DOHH2 (cell line): Measurements from ENCODE around the gene ODF2.
"Not testable (repeated sequence)": the region's sequence is repeated elsewhere in the genome, so short reads cannot be mapped to it uniquely, and the experiment has no call there.

Experiments used
- H3F3A ChIP-seq: fragments of 200-600 bp; sonication (generic), shearing (Covaris generic); 2 replicates; pipeline ENCODE4 v1.6.0; 2016; ENCODE audit warnings: antibody characterized with exemption, mild to moderate bottlenecking; ENCODE audit not compliant: control insufficient read depth, insufficient read depth
- H3K27ac ChIP-seq: fragments of 200-600 bp; sonication (generic); 2 replicates; pipeline ENCODE4 v1.5.1; 2014; ENCODE audit warnings: low read depth, mild to moderate bottlenecking, low read length, moderate library complexity
- H3K27me3 ChIP-seq: fragments of 200-600 bp; sonication (generic); 2 replicates; pipeline ENCODE4 v1.6.1; 2014; ENCODE audit warnings: mild to moderate bottlenecking, low read length, mixed read lengths; ENCODE audit not compliant: control insufficient read depth
- H3K36me3 ChIP-seq: fragments of 200-600 bp; sonication (generic); 2 replicates; pipeline ENCODE4 v1.6.1; 2014; ENCODE audit warnings: mild to moderate bottlenecking, low read length, moderate library complexity, mixed read lengths; ENCODE audit not compliant: control insufficient read depth
- H3K4me1 ChIP-seq: fragments of 200-600 bp; sonication (generic); 2 replicates; pipeline ENCODE4 v1.6.1; 2014; ENCODE audit warnings: mild to moderate bottlenecking, low read length, mixed read lengths; ENCODE audit not compliant: control insufficient read depth
- H3K4me2 ChIP-seq: fragments of 200-600 bp; sonication (generic); 2 replicates; pipeline ENCODE4 v1.6.0; 2014; ENCODE audit warnings: mild to moderate bottlenecking, low read length, moderate library complexity
- H3K4me3 ChIP-seq: fragments of 200-600 bp; sonication (generic); 2 replicates; pipeline ENCODE4 v1.5.1; 2014; ENCODE audit warnings: mild to moderate bottlenecking, low read length, mixed read lengths
- H3K79me2 ChIP-seq: fragments of 200-600 bp; sonication (generic); 2 replicates; pipeline ENCODE4 v1.6.1; 2014; ENCODE audit warnings: mild to moderate bottlenecking, low read length, mixed read lengths; ENCODE audit not compliant: control insufficient read depth
- H3K9me2 ChIP-seq: fragments of 200-600 bp; sonication (generic); replicated peaks from 2 replicates; pipeline ENCODE4 v1.6.1; 2014; ENCODE audit warnings: mild to moderate bottlenecking, low read length, mixed read lengths; ENCODE audit not compliant: control insufficient read depth
- H3K9me3 ChIP-seq: fragments of 200-600 bp; sonication (generic); 2 replicates; pipeline ENCODE4 v1.6.1; 2014; ENCODE audit warnings: antibody characterized with exemption, low read length, mixed read lengths; ENCODE audit not compliant: control insufficient read depth, insufficient read depth
- H4K20me1 ChIP-seq: fragments of 200-600 bp; sonication (generic); 2 replicates; pipeline ENCODE4 v1.6.0; 2014; ENCODE audit warnings: low read depth, mild to moderate bottlenecking, antibody characterized with exemption, low read length, moderate library complexity; ENCODE audit not compliant: control insufficient read depth, insufficient read depth
- CTCF ChIP-seq: fragments of 200-600 bp; sonication (generic); IDR thresholded peaks from one replicate; pipeline ENCODE4 v1.5.1; 2014; ENCODE audit warnings: antibody characterized with exemption, mild to moderate bottlenecking, low read depth, low read length; ENCODE audit not compliant: poor library complexity, severe bottlenecking
- EZH2phosphoT487 ChIP-seq: fragments of 200-600 bp; sonication (generic); IDR thresholded peaks from 2 replicates; pipeline ENCODE4 v1.6.1; 2017; ENCODE audit warnings: borderline replicate concordance, mild to moderate bottlenecking, antibody characterized with exemption, low read length, moderate library complexity, mixed read lengths

ODF2 gene

GRCh38 chr9:128442150-128442549, 13.7 kb upstream of the ODF2 start:
- TF ChIP-seq CTCF, result no peak
- TF ChIP-seq EZH2phosphoT487, result no peak
- Histone ChIP-seq H3K27me3 (no peaks in the 10 kb centered on the region), H3K4me2 (no peak overlapping the region)

GRCh38 chr9:128446505-128446904, 9.3 kb upstream of the ODF2 start:
- not testable (repeated sequence) for H3K9me3 ChIP-seq, H3K27me3 ChIP-seq, H3K4me1 ChIP-seq, H3K4me3 ChIP-seq, H3K27ac ChIP-seq, H3K9me2 ChIP-seq, H4K20me1 ChIP-seq, H3K36me3 ChIP-seq, H3K4me2 ChIP-seq, H3K79me2 ChIP-seq, H3F3A ChIP-seq

More at GRCh38 chr9:128442150-128442549, 13.7 kb upstream of the ODF2 start:
- H3K36me3 ChIP-seq, result no peaks in the 10 kb centered on the region
- H3K4me3 ChIP-seq, result no peak overlapping the region
- no peaks in the 10 kb centered on the region for H3F3A ChIP-seq
- H3K9me3 ChIP-seq, result no peaks in the 10 kb centered on the region
- no peaks in the 10 kb centered on the region for H3K9me2 ChIP-seq
- H3K27ac ChIP-seq, result no peak overlapping the region
- no peaks in the 10 kb centered on the region for H4K20me1 ChIP-seq
- H3K79me2 ChIP-seq, result no peaks in the 10 kb centered on the region
- peaks cover 8% of the 10 kb centered on the region for H3K4me1 ChIP-seq

GRCh38 chr9:128448746-128449145, 7.1 kb upstream of the ODF2 start:
- H3K9me3 ChIP-seq, result no peaks in the 10 kb centered on the region
- H4K20me1 ChIP-seq, result no peaks in the 10 kb centered on the region
- no peaks in the 10 kb centered on the region for H3K4me1 ChIP-seq
- no peak overlapping the region for H3K4me3 ChIP-seq
- no peaks in the 10 kb centered on the region for H3K79me2 ChIP-seq
- no peak overlapping the region for H3K4me2 ChIP-seq
- no peaks in the 10 kb centered on the region for H3F3A ChIP-seq
- H3K36me3 ChIP-seq, result no peaks in the 10 kb centered on the region
- H3K9me2 ChIP-seq, result no peaks in the 10 kb centered on the region
- H3K27me3 ChIP-seq, result no peaks in the 10 kb centered on the region
- TF ChIP-seq EZH2phosphoT487 (no peak), CTCF (no peak)
- no peak overlapping the region for H3K27ac ChIP-seq

GRCh38 chr9:128454991-128455390, 815 bp upstream of the ODF2 start:
- H3K27me3 ChIP-seq, result no peaks in the 10 kb centered on the region

More at GRCh38 chr9:128454991-128455390, 815 bp upstream of the ODF2 start:
- Histone ChIP-seq H3K4me2 (no peak overlapping the region), H4K20me1 (no peaks in the 10 kb centered on the region), H3K79me2 (peaks cover 33% of the 10 kb centered on the region), H3K4me1 (peaks cover 11% of the 10 kb centered on the region), H3K4me3 (no peak overlapping the region), H3K9me3 (no peaks in the 10 kb centered on the region), H3K36me3 (peaks cover 9% of the 10 kb centered on the region), H3K27ac (no peak overlapping the region), H3K9me2 (no peaks in the 10 kb centered on the region), H3F3A (no peaks in the 10 kb centered on the region)
- TF ChIP-seq CTCF (no peak), EZH2phosphoT487 (no peak)
